IPS DF 6.9 (cell line): Measurements from ENCODE around the gene MYB.

Source experiments
- DNase-seq: peaks from one replicate; pipeline ENCODE4 v3.0.0-alpha.2; 2013; ENCODE audit warnings: low read depth, low spot score
- H3K27ac ChIP-seq: one replicate; pipeline ENCODE4 v1.5.1; 2013; ENCODE audit warnings: low read length, control low read depth
- H3K27me3 ChIP-seq: 2 replicates; pipeline ENCODE4 v1.6.1; 2013; ENCODE audit warnings: mild to moderate bottlenecking, low read length; ENCODE audit not compliant: control insufficient read depth, insufficient read depth
- H3K36me3 ChIP-seq: 2 replicates; pipeline ENCODE4 v1.6.1; 2013; ENCODE audit warnings: low read length; ENCODE audit not compliant: control insufficient read depth, insufficient read depth
- H3K4me1 ChIP-seq: 2 replicates; pipeline ENCODE4 v1.6.1; 2013; ENCODE audit warnings: low read length; ENCODE audit not compliant: control insufficient read depth, insufficient read depth
- H3K4me3 ChIP-seq: 2 replicates; pipeline ENCODE4 v1.5.1; 2013; ENCODE audit warnings: mild to moderate bottlenecking, low read length
- H3K9me3 ChIP-seq: 2 replicates; pipeline ENCODE4 v1.6.1; 2013; ENCODE audit warnings: low read length, inconsistent platforms; ENCODE audit not compliant: control insufficient read depth, insufficient read depth
- WGBS: extraction: QIAGEN DNeasy Blood & Tissue Kit; methylation state at CpG from one replicate; pipeline ENCODE4 v1.1.7; 2013; ENCODE audit warnings: mixed read lengths, missing lambda C conversion rate; ENCODE audit not compliant: insufficient read length, insufficient coverage; 5-methylcytosine and 5-hydroxymethylcytosine counted together

MYB gene

DNA sequence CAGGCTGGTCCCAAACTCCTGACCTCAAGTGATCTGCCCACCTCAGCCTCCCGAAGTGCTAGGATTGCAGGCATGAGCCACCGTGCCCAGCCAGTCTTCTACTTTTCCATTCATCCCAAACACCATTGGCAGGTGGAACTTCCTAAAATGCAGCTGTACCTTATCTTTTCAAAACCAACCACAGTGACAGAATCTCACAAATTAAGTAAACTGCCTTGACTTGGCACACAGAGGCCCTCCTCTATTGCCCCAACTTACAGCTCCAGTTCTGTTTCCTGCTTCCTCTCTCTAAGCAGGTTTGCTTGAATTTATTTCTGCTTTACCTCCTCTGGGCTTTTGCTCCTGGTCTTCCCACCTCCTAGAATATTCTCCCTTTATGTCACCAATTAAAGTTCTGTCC lies 7.6 kb downstream of the MYB start:
- Histone ChIP-seq H3K9me3 (no peaks in the 10 kb centered on the region), H3K4me3 (no peak overlapping the region), H3K27ac (no peak overlapping the region), H3K36me3 (no peaks in the 10 kb centered on the region), H3K27me3 (no peaks in the 10 kb centered on the region; the same call in none of the 2 replicates), H3K4me1 (no peaks in the 10 kb centered on the region)
- DNase-seq: no peak
- no CpG with 5 or more reads among the region's 2 CpGs for WGBS

GRCh38 chr6:135189344-135189743 lies 8.2 kb downstream of the MYB start:
- no peak overlapping the region for H3K4me3 ChIP-seq

GRCh38 chr6:135191508-135192255 lies 10.6 kb downstream of the MYB start:
- Histone ChIP-seq H3K4me1 (no peaks in the 10 kb centered on the region), H3K27me3 (no peaks in the 10 kb centered on the region; the same call in 1 of the 2 replicates), H3K36me3 (peaks cover 3% of the 10 kb centered on the region; the same call in 1 of the 2 replicates), H3K9me3 (no peaks in the 10 kb centered on the region), H3K4me3 (no peak overlapping the region), H3K27ac (no peak overlapping the region)
- DNase-seq: no peak
- WGBS: no CpG with 5 or more reads among the region's 10 CpGs

More at GRCh38 chr6:135189344-135189743, 8.2 kb downstream of the MYB start:
- Histone ChIP-seq H3K27ac (no peak overlapping the region), H3K4me1 (no peaks in the 10 kb centered on the region), H3K27me3 (no peaks in the 10 kb centered on the region; the same call in 1 of the 2 replicates), H3K9me3 (no peaks in the 10 kb centered on the region), H3K36me3 (no peaks in the 10 kb centered on the region; the same call in 1 of the 2 replicates)
- no CpG with 5 or more reads among the region's 1 CpG for WGBS
- no peak for DNase-seq

- Histone ChIP-seq H3K36me3 (peaks cover 6% of the 10 kb centered on the region; the same call in 1 of the 2 replicates), H3K4me1 (no peaks in the 10 kb centered on the region), H3K27me3 (no peaks in the 10 kb centered on the region; the same call in 1 of the 2 replicates), H3K9me3 (no peaks in the 10 kb centered on the region), H3K4me3 (no peak overlapping the region), H3K27ac (no peak overlapping the region)
- 100% methylated on average over 2 of the region's 13 CpGs for WGBS
- no peak for DNase-seq
Observed at GRCh38 chr6:135192256-135193174, 11.4 kb downstream of the MYB start.

DNA sequence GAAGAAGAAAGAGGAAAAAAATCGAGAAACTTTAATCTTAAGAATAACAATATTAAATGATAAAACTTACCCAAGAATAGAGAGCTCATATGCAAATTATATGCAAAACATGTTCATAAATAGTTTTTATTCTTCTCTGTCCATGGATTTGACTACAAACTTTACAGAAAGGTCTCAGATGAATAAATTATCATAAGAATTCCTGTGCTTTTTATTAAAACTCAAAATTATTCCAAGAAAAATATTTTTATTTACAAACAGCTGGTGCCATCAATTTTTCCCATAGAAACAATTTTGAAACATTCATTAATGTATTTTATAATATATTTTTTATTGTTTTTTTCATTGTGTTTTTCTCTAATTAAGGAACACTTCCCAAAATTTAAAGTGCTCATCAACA lies 12.1 kb downstream of the MYB start:
- no peak overlapping the region for H3K27ac ChIP-seq
- no peak overlapping the region for H3K4me3 ChIP-seq
- H3K36me3 ChIP-seq: peaks cover 6% of the 10 kb centered on the region; the same call in 1 of the 2 replicates
- no peak for DNase-seq
- H3K9me3 ChIP-seq: no peaks in the 10 kb centered on the region
- H3K27me3 ChIP-seq: no peaks in the 10 kb centered on the region; the same call in 1 of the 2 replicates
- WGBS: no CpG with 5 or more reads among the region's 1 CpG
- no peaks in the 10 kb centered on the region for H3K4me1 ChIP-seq

- H3K4me1 ChIP-seq: no peaks in the 10 kb centered on the region
- H3K4me3 ChIP-seq: no peak overlapping the region
- H3K27me3 ChIP-seq: no peaks in the 10 kb centered on the region; the same call in 1 of the 2 replicates
- H3K27ac ChIP-seq: no peak overlapping the region
- H3K36me3 ChIP-seq: peaks cover 6% of the 10 kb centered on the region; the same call in 1 of the 2 replicates
- WGBS: no CpG with 5 or more reads among the region's 2 CpGs
- H3K9me3 ChIP-seq: no peaks in the 10 kb centered on the region
- no peak for DNase-seq
Observed at GRCh38 chr6:135195041-135195440, 13.9 kb downstream of the MYB start.

DNA sequence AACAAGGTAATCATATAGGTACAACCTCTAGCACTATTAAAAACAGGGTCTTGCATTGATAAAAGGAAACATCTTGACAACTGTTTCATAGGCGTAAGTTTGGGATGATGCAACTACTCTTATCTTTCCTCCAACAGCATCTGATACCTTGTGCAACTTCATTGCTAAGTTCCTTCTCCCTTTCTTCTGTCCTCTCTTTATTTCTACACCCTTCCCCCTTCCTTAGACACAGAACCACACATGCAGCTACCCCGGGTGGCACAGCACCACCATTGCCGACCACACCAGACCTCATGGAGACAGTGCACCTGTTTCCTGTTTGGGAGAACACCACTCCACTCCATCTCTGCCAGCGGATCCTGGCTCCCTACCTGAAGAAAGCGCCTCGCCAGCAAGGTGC lies 14.4 kb downstream of the MYB start:
- no peaks in the 10 kb centered on the region for H3K27me3 ChIP-seq
- H3K9me3 ChIP-seq: no peaks in the 10 kb centered on the region
- no CpG with 5 or more reads among the region's 6 CpGs for WGBS
- peaks cover 8% of the 10 kb centered on the region; the same call in 1 of the 2 replicates for H3K36me3 ChIP-seq
- no peak overlapping the region for H3K27ac ChIP-seq
- DNase-seq: no peak
- H3K4me1 ChIP-seq: no peaks in the 10 kb centered on the region
- H3K4me3 ChIP-seq: no peak overlapping the region

DNA sequence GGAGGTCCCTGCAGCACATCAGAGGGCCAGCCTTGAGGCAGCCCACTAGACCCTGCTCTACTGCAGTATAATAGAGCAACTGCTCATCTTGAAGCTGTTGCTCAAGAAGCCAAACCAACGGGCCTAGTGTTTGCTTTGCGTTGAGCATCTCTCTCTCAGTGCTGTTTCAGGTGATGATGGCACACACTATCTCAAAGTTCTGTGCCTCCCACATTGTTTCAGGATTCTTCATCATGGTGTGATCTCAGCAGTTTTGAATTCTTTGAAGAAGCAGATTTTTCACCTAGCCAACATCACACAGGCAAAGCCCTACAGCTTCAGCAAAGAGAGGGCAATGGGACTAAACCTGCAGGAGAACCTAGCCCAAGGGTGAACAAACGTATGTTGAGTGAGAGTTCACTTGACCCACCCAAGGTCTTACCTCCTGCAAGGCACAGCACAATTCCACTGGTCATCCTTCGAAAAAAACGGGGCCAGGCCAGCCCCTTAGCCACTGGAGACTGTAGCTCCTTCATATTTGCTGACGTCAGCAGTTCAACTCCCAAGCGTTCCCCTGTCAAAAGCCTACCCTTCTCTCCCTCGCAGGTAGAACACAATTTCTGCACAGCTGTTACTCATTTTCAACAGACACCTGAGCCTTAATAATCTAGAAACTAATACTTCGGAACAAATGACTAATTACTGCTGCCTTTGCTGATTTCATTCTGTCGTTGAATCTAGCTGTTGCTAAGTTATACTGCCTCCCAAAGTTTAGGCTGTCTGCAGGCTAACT lies 15.8 kb downstream of the MYB start:
- WGBS: no CpG with 5 or more reads among the region's 10 CpGs

GRCh38 chr6:135202836-135203235 lies 21.7 kb downstream of the MYB start:
- no peak overlapping the region for H3K4me3 ChIP-seq
- H3K27ac ChIP-seq: no peak overlapping the region
- no peaks in the 10 kb centered on the region for H3K27me3 ChIP-seq
- peaks cover 6% of the 10 kb centered on the region; the same call in 1 of the 2 replicates for H3K36me3 ChIP-seq
- 100% methylated on average over 1 of the region's 1 CpG for WGBS
- DNase-seq: no peak
- no peaks in the 10 kb centered on the region for H3K9me3 ChIP-seq
- no peaks in the 10 kb centered on the region for H3K4me1 ChIP-seq

More for the DNA sequence above, 15.8 kb downstream of the MYB start:
- Histone ChIP-seq H3K27ac (no peak overlapping the region), H3K9me3 (no peaks in the 10 kb centered on the region), H3K27me3 (no peaks in the 10 kb centered on the region), H3K36me3 (peaks cover 11% of the 10 kb centered on the region; the same call in 1 of the 2 replicates), H3K4me1 (no peaks in the 10 kb centered on the region), H3K4me3 (no peak overlapping the region)
- no peak for DNase-seq

GRCh38 chr6:135204951-135205350 lies 23.8 kb downstream of the MYB start:
- no peaks in the 10 kb centered on the region; the same call in 1 of the 2 replicates for H3K4me1 ChIP-seq
- DNase-seq: no peak
- H3K27me3 ChIP-seq: no peaks in the 10 kb centered on the region
- H3K4me3 ChIP-seq: no peak overlapping the region
- no peaks in the 10 kb centered on the region for H3K9me3 ChIP-seq
- peaks cover 6% of the 10 kb centered on the region; the same call in 1 of the 2 replicates for H3K36me3 ChIP-seq
- no peak overlapping the region for H3K27ac ChIP-seq
- no CpG with 5 or more reads among the region's 4 CpGs for whole genome bisulfite sequencing
